HG03066 (cell line): ENCODE results near the gene ABCC6.
"Not testable (repeated sequence)": the region's sequence is repeated elsewhere in the genome, so short reads cannot be mapped to it uniquely, and the experiment has no call there.

Source experiments
- ATAC-seq: cut with Tn5 transposase; IDR thresholded peaks from one replicate; pipeline ENCODE4 v1.9.1; 2021; ENCODE audit warnings: low read depth; ENCODE audit not compliant: unreplicated experiment

ABCC6 gene

DNA sequence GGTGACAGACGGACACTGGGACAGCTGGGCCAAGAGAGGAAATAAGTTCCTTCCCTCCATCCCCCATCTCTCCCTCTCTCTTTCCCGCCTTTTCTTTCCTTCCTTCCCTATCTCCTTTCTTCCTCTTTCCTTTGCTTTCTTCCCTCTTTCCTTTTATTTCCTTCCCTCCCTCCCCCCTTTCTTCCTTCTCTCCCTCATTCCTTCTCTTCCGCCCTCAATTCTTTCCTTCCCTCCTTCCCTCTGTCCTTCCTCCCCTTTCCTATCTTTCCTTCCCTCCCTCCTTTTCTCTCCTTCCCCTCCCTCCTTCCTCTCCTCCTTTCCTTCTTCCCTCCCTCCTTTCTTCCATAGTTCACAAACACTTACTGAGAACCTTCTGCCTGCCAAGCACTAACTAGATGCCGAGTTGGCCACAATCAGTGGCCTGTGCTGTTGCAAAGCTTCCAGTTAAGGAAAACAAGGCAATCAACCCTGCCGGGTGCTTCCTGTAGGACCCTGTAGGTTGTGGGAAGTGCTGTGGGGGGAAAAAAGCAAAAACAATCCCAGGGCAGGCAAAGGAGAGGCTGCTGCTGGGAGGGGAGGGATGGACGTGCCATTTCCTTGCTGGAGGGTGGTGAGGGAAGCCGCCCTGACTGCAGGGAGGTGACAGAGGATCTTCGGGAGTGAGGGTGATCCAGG lies 31.7 kb downstream of the ABCC6 start:
- no peak for ATAC-seq

DNA sequence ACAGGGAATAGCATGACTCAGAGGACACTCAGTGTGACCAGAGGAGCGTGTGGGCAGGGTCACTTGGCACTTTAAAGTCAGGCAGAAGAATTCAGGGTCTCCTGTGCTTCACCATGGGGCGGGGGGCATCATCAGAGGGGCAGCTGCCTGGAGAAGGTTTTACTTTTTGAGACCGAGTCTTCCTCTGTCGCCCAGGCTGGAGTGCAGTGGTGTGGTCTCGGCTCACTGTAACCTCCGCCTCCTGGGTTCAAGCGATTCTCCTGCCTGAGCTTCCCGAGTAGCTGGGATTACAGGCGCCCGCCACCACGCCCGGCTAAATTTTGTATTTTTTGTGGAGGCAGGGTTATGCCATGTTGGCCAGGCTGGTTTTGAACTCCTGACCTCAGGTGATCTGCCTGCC lies 32.3 kb downstream of the ABCC6 start:
- not testable (repeated sequence) for ATAC-seq

DNA sequence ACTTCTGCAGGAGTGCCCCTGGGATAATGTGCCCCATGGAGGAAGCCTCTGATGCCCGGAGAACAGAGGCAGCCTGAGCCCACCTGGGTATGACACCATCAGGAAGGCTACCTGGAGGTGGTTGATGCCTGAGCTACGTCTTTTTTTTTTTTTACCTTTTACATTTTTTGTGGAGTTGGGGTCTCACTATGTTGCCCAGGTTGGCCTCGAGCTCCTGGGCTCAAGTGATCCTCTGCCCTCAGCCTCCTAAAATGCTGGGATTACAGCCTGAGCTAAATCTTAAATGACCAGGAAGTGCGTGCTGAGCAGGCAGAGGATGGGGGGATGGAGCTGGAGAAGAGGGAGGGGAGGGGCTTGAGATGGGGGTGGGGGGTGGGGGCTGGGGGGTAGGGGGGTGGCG lies 32.7 kb downstream of the ABCC6 start:
- no peak for ATAC-seq

DNA sequence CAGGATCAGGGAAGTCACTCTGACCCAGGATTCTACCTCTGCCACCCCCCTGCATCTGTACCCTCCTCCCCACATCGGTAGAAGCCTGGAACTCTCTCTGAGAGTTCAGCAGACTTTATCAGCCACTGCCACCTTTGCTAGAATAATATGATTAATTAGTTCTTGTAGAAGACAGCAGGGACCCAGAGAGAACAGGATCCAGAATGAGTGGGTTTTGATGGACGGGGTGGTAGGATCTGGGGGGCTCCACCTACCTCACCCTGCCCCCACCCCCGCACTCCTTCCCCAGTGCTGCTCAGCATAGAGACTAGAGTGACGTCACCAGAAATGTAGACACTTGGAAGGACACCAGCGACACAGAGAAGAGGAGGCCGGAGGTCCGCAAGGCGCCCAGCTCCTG lies 33.5 kb downstream of the ABCC6 start:
- ATAC-seq, result no peak

DNA sequence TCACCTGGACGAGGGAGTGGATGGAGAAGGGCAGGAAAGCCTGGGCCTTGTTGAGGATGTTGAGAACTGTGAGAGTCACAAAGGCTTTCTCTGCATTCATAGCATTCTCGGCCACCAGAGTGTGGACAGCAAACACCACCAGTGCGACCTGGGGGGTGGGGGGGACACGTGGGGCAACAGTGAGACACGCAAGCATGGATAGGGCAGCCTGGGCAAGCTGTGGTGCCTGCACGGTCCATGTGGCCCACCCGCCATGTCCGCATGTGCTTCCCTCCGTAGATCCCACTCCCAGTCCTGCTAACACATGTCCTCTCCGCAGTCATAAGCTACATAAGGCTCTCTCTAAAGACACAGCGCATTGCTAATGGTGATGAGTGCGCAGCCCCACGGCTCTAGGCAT lies 34.5 kb downstream of the ABCC6 start:
- ATAC-seq, result no peak

DNA sequence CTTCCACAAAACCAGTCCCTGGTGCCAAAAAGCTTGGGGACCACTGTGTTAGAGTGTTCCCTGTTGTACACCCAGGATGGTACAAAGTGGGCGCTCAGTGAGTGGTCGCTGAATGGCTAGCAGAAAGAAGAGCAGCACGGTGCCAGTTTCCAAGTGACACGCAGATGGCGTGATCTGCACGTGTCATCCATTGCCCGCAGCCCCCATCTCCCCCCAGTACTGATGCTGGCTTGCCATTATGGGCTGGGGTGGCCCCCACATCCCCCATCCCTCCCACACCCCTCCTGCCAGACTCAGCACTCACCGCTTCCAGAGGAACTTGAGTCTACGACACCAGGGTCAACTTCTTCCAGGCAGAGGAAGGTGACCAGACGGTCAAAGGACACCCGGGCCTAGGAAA lies 36.5 kb downstream of the ABCC6 start:
- ATAC-seq, result no peak

DNA sequence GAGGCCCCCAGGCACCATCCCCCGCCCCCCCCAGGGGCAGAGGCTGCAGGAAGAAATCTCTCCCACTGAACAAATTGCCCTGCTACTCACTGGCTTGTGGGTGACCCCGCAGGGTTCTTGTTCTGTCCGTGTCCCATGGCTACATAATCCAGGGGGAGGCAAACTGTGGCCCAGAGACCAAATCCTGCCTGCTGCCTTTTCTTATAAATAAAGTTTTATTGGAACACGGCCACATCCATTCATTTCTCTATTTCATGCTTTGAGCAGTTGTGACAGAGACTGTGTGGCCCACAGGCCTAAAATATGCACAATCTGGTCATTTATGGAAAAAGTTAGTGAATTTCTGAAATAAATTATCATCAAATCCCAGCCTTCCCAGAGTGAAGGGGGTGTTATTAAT lies 38.2 kb downstream of the ABCC6 start:
- no peak for ATAC-seq

DNA sequence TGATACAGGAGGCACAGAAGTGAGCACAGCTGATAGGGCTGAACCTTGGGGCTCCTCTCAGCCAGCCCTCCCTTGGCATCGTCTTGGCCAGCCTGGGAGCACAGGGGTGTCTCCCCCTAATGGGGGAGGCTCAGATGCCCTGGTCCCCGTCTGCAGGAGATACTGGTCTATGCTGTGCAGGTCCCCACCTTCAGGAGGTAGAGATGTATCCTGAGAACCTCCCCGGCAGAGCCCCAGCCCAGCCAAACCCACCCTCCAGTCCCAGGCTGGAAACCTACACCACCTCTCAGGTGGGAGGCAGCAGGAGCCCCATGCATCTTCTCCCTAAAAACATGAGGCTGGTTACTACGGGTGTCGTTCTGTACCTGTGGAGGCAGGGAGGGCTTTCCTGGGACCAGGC lies 38.7 kb downstream of the ABCC6 start:
- no peak for ATAC-seq

DNA sequence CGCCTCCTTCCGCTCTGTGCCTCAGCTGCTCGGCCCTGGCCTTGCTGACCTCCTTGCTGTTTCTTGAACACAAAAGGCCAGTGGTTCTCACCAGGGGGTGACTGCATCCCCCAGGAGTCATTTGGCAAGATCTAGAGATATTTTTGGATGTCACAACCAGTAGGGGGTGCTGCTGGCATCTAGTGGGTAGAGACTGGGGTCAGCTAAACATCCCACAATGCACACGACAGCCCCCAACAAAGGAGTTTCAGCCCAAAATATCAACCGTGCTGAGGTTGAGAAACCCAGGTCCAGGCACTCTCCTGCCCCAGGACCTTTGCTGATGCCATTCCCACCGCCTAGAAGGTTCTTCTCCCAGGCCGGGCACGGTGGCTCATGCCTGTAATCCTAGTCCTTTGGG lies 39.7 kb downstream of the ABCC6 start:
- no peak for ATAC-seq

DNA sequence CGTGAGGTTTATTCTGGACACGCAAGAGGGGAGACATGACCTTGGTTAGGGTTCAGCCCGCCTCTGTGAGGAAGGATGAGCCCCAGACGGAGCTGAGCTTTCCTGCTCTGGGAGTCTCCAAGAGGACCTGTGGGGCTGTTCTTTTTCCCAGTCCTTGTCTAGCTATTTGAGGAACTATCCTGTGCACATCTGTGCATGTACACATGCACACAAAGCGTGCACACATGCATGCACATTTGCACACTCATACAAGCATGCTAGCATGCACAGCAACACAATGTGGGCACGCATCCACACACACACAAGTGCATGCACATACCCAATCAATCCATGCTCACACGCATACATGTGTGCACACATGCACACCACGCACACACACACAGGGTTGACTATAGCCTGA lies 40.4 kb downstream of the ABCC6 start:
- no peak for ATAC-seq

DNA sequence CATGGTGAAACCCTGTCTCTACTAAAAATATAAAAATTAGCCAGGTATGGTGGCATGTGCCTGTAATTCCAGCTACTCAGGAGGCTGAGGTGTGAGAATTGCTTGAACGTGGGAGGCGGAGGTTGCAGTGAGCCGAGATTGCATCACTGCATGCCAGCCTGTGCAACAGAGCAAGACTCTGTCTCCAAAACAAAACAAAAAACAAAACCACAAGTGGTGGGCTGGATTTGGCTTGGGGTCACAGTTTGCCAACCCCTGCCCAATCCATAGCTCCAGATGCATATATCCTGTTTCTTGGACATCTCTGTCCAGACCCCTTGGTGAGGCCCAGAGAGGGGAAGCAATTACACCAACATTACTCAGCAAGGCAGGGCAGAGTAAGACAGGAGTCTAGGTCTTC lies 41.5 kb downstream of the ABCC6 start:
- not testable (repeated sequence) for ATAC-seq

DNA sequence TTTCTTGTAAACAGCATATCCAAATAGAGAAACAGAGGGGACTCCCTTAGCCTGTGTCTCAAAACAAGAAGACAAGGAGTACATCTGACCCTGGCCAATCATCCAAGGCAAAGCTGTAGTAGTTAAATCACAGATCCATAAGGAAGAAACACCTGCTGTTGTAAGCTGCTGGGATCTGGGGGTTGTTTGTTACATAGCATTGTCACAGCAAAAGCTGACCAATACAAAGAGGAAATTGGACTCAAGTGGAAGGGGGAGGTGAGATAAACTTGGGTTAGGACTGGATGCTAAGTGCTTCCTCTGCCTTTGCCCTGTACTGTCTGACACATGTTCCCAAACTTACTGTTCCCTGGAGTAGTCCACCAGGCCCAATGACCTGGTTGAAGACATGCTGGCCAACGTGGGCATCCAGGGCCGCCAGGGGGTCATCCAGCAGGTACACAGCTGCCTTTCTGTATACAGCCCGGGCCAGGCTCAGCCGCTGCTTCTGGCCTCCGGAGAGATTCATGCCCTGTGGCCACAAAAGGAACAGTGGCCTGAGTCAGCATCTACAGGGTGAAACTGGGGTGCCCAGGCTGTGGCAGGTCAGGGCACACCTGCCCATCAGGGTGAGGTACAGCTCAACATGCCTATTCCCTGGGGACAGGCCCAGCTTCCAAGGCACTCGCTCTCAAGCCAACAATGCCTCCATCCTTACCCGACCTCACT lies 44.7 kb downstream of the ABCC6 start:
- ATAC-seq, result no peak

DNA sequence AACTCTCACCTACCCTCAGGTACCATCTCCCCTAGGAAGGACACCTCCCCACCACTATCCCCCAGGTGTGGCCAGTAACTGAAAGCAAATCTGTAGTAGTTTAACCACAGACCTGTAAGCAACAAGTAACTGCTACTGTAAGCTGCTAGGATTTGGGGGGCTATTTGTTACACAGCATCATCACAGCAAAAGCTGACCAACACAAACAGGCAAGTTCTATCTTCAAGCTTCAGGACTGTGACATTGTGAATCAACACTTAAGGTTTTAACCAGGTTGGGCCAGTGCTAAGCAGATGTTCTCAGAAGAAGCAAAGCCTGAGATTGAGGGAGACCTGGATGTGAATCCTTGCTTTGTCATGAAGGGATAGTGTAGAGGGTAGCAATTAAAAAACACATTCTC lies 47.0 kb downstream of the ABCC6 start:
- no peak for ATAC-seq

DNA sequence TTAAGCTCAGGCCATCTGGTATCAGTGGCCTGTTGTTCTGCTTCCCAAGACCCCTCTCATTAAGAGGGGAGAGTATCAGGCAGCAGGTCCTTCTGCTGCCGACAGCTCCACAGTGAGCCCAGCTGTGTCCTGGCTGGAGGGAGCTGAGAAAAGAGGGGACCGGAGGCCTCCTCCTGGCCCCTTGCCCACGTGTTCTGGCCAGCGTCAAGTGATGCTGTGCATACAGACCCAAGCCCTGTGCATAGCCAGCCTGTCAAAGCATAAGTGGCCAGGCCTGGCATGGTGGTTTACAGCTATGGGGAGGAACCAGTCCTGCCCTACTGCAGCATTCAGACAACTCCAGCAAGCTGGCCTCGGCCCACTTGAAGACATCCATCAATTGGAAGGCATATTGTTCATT lies 48.0 kb downstream of the ABCC6 start:
- no peak for ATAC-seq

DNA sequence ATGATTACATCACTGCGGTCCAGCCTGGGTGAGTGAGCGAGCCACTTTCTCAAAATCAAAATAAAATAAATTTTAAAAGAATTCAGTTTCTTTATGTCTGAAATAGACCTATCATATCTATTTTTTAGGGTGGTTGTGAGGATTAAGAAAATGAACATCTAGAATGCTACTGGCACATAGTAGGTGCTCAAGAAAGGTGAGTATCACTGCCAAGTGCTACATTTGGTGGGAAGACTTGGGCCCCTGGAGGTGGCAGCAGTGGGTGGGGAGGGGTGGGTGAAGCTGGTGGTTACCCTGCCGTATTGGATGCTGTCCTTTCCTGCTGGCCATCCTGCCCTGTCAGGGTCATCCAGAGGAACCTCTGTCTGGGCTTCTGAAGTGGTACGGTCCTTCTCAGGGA lies 50.3 kb downstream of the ABCC6 start:
- ATAC-seq, result no peak

DNA sequence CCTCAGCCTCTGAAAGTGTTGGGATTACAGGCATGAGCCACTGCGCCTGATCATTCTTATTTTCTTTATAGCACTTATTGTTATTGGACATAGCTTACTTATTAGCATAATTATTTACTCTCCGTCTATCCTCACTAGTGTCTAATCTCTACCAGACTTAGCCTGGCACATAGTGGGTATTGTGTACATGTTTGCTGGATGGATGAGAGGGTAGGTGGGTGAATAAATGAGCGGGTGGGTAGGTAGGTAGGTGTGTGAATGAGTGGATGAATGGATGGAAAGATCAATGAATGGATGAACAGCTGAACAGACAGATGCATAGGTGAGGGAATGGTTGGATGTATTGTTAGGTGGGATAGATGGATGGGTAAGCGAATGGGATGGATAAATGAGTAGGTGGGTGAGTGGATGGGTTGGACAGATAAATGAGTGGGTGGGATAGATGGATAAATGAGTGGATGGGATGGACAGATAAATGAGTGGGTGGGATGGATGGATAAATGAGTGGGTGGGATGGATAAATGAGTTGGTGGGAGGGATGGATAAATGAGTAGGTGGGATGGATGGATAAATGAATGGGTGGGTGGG lies 51.9 kb downstream of the ABCC6 start:
- ATAC-seq, result no peak

DNA sequence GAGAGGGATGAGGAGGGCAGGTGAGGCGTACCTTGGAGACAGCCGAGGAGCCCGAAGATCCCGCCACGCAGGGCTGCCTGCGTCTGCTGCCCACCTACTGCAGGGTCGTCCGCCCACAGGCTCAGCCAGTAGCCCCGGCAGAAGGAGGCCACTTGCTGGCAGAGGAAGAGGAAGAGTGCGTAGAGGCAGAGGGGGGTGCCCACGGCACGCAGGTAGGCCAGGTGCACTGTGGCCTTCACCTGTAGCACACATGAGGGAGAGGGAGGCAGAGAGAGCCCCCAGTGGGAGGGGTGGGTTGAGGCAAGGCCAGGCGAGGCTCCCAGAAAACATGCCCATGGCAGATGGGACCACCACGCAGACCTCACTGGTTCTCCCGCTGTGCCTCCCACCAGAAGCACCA lies 53.7 kb downstream of the ABCC6 start:
- ATAC-seq, result no peak

DNA sequence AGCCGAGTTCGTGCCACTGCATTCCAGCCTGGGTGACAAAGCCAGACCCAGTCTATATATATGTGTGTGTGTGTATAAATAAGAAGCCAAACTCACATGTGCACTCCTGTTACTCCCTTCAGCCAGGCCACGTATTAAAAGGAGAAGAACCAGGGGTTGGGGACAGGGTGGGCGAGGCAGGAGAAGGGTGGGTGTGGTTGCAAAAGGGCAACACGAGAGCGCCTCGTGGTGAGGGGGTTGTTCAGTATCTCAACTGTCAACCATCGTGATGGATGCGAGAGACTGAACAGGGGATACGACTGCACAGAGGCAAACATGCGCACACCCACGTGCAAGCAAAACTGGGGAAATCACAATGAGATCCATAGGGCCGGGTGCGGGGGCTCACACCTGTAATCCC lies 54.9 kb downstream of the ABCC6 start:
- ATAC-seq, result no peak

DNA sequence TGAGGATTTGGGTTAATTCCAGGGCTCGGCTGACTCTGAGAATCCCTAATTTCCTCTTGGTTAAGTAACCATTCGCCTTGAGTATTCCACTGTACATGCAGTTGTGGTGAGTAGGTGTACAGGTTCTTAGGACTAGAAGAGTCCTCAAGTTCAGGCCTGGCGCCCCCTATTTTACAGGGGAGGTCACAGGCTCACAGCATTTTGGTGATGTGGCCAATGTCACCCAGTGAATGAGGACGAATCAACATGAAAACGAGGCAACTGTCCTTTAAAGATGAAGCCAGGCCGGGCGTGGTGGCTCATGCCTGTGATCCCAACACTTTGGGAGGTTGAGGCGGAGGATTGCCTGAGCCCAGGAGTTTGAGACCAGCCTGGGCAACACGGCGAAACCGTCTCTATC lies 55.4 kb downstream of the ABCC6 start:
- ATAC-seq, result no peak

DNA sequence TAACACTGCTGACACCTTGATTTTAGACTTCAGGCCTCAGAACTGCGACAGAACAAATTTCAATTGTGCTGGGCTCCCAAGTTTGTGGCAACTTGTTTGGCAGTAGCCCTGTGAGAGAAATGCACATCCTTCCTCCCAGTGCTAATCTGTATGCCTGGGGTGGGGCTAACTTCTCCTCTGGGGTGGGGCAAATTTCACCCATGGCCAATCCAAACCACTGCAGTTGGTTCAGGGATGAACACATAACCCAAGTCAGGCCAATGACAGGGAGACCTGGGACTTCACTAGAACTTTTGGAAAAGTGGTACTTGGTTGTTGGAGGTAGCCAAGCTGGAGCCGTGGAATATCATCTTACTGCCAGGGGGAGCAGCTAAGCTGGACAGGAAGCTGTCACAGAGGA lies 56.3 kb downstream of the ABCC6 start:
- no peak for ATAC-seq

DNA sequence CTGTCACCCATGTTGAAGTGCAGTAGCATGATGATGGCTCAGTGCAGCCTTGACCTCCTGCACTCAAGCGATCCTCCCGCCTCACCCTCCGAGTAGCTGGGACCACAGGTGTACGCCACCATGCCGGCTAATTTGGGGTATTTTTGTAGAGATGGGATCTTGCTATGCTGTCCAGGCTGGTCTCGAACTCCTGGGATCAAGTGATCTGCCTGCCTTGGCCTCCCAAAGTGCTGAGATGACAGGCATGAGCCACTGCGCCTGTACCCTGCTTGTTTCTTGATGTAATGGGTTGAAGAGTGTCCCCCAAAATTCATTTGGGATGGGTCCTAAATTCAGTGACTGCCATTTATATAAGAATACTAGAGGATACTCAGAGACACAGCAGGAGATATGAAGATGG lies 57.2 kb downstream of the ABCC6 start:
- ATAC-seq, result no peak

DNA sequence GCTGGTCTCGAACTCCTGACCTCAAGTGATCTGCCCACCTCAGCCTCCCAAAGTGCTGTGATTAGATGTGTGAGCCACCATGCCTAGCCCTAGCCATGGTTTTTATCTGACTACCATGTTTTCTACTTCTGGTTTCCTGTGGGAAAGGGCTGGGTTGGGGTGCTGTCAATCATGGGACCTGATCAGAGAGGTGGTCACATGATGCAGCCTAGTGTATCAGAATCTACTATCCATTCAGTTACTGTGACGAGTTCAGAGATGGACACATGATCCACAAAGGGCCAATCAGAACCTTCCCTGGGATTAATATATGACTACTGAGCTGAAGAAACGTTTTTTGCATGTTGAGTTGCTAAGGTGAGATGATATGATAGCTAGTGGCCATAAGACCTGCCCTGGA lies 59.1 kb downstream of the ABCC6 start:
- ATAC-seq, result no peak
